Mesothelial cell of epicardium (in vitro differentiated cells): ENCODE data around the gene ARPC5. TPM values are rescaled to one million over a fixed set of nuclear protein-coding genes. Genes with fewer than 3 reads are reported as not detected.
"Not testable (repeated sequence)": the region's sequence is repeated elsewhere in the genome, so short reads cannot be mapped to it uniquely, and the experiment has no call there.

ENCODE experiments used
- DNase-seq, 2 experiments: peaks; one replicate each; pipeline ENCODE4 v3.0.0; 2021; ENCODE audit warnings: low spot score in 2 of 2; ENCODE audit not compliant: unreplicated experiment in 2 of 2
- H3K27ac Mint-ChIP-seq: 2 replicates; pipeline ENCODE4 v1.8.0; 2021; ENCODE audit warnings: mixed read lengths
- H3K27me3 Mint-ChIP-seq: 2 replicates; pipeline ENCODE4 v1.8.0; 2021; ENCODE audit warnings: low read depth, mixed read lengths
- H3K36me3 Mint-ChIP-seq: 2 replicates; pipeline ENCODE4 v1.8.0; 2021; ENCODE audit warnings: mixed read lengths
- H3K4me1 Mint-ChIP-seq: 2 replicates; pipeline ENCODE4 v1.8.0; 2021; ENCODE audit warnings: mixed read lengths
- H3K4me3 Mint-ChIP-seq: 2 replicates; pipeline ENCODE4 v1.8.0; 2021; ENCODE audit warnings: mild to moderate bottlenecking, moderate library complexity, mixed read lengths
- H3K9me3 Mint-ChIP-seq: 2 replicates; pipeline ENCODE4 v1.8.0; 2021; ENCODE audit warnings: mixed read lengths
- CTCF ChIP-seq: fragments of 200-600 bp; sonication (generic); IDR thresholded peaks from one replicate; pipeline ENCODE4 v1.5.0; 2021; ENCODE audit warnings: antibody characterized with exemption; ENCODE audit not compliant: unreplicated experiment
- total RNA-seq: library from RNA; stranded (reverse); gene quantifications from 3 replicates; pipeline ENCODE4 v1.2.1, GENCODE V29; 2021

Gene ARPC5
- total RNA-seq, 1 donor from 2014 or later, result 73.9 TPM

GRCh38 chr1:183632114-183632513 is 3.5 kb downstream of the ARPC5 start:
- no peak for DNase-seq
- Mint-ChIP-seq H3K27ac (no peak overlapping the region), H3K4me1 (peaks cover 45% of the 10 kb centered on the region), H3K36me3 (peaks cover 24% of the 10 kb centered on the region), H3K4me3 (peak overlapping the region; percentile 100), H3K9me3 (no peaks in the 10 kb centered on the region), H3K27me3 (peaks cover 13% of the 10 kb centered on the region)
- TF ChIP-seq CTCF, result no peak

DNA sequence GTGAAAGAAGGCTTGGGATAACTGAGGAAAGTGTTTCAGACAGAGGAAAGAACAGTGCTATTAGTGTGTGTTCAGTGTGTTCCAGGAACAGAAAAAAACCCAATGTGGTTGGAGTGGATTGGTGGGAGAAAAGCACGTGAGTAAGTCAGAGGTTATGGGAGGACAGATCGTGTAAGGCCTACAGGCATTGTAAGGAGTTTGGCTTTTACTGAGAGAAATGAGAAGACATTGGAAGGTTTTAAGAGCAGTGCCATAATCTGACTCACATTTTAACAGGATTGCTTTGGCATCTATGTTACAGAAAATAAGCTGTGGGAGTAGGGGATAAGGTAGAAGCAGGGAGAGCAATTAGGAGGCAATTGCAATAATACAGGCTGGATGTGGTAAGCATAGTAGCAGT is 4.8 kb downstream of the ARPC5 start:
- peaks cover 37% of the 10 kb centered on the region for H3K4me1 Mint-ChIP-seq
- peaks cover 24% of the 10 kb centered on the region for H3K36me3 Mint-ChIP-seq
- H3K27me3 Mint-ChIP-seq, result no peaks in the 10 kb centered on the region
- H3K4me3 Mint-ChIP-seq, result no peak overlapping the region
- DNase-seq, result no peak
- TF ChIP-seq CTCF, result no peak
- H3K27ac Mint-ChIP-seq, result peak overlapping the region; percentile 52
- no peaks in the 10 kb centered on the region for H3K9me3 Mint-ChIP-seq

DNA sequence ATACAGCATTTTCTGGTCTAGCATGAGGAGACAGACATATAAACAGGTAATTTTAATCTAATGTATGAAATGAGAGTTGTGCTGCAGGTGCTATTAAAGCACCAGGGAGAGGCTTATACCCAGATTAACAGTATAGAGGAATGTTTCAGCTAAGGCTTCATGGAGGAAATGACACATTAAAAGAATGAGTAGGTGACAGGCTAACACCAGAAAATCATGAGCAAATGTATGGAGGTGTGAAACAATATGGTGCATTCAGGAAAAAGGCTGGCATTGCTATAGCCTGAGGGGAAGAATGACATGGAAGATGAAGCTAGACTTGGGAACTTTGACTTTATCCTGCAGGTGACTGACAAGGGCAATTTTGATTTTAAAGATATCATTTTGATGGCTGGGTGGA is 7.0 kb downstream of the ARPC5 start:
- H3K27me3 Mint-ChIP-seq, result no peaks in the 10 kb centered on the region
- H3K27ac Mint-ChIP-seq, result no peak overlapping the region
- H3K36me3 Mint-ChIP-seq, result peaks cover 26% of the 10 kb centered on the region
- DNase-seq, result no peak
- no peaks in the 10 kb centered on the region for H3K9me3 Mint-ChIP-seq
- no peak overlapping the region for H3K4me3 Mint-ChIP-seq
- peaks cover 23% of the 10 kb centered on the region for H3K4me1 Mint-ChIP-seq
- TF ChIP-seq CTCF, result no peak

DNA sequence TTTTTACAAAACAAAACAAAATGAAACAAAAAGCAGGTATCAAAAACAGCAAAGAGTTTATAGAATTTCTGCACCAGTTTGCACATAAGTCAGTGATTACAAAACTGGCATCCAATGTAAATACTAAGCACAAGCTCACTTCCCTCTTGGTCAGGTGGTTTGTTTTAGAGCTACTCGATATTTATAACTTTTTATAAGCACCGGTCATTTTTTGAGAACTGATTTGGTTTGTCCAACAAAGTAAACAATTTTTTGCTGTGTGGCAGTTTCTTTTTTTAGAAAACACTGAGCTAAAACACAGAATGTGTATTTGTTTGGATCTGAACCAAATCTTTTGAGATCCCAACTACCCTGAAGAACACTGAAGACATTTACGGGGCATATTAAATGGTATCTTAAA is 9.3 kb downstream of the ARPC5 start:
- H3K36me3 Mint-ChIP-seq, result peaks cover 27% of the 10 kb centered on the region
- not testable (repeated sequence) for H3K9me3 Mint-ChIP-seq, DNase-seq, H3K27me3 Mint-ChIP-seq, H3K4me3 Mint-ChIP-seq, H3K4me1 Mint-ChIP-seq, H3K27ac Mint-ChIP-seq

GRCh38 chr1:183622884-183623785 is 12.4 kb downstream of the ARPC5 start:
- Mint-ChIP-seq H3K4me3 (no peak overlapping the region), H3K9me3 (no peaks in the 10 kb centered on the region), H3K36me3 (peaks cover 8% of the 10 kb centered on the region), H3K27ac (no peak overlapping the region), H3K27me3 (no peaks in the 10 kb centered on the region), H3K4me1 (peaks cover 11% of the 10 kb centered on the region)
- DNase-seq, result no peak
- peak; percentile 28 for TF ChIP-seq CTCF

GRCh38 chr1:183622013-183622412 is 13.6 kb downstream of the ARPC5 start:
- no peak overlapping the region for H3K4me3 Mint-ChIP-seq
- peaks cover 5% of the 10 kb centered on the region for H3K36me3 Mint-ChIP-seq
- no peaks in the 10 kb centered on the region for H3K27me3 Mint-ChIP-seq
- no peaks in the 10 kb centered on the region for H3K9me3 Mint-ChIP-seq
- no peak for DNase-seq
- no peak overlapping the region for H3K27ac Mint-ChIP-seq
- TF ChIP-seq CTCF, result no peak
- peaks cover 11% of the 10 kb centered on the region for H3K4me1 Mint-ChIP-seq
